ENCODE measurements around the gene CNKSR3.

CNKSR3 gene

GRCh38 chr6:154506991-154507898 lies 3.2 kb downstream of the CNKSR3 start:
- no peak for TF ChIP-seq SIN3A (IDR thresholded peaks at IDR 0.05; ENCODE audit: borderline replicate concordance, insufficient read depth, low read length)
- no peak for TF ChIP-seq FOXP2 (optimal IDR thresholded peaks at IDR 0.05; ENCODE audit: borderline replicate concordance, extremely low read depth, extremely low read length, insufficient read depth)
- no peak for TF ChIP-seq REST (IDR thresholded peaks at IDR 0.05; ENCODE audit: insufficient read depth in 1 of 2, low read depth in 2 of 2, low read length in 2 of 2)
- no peak for TF ChIP-seq TAF1 (IDR thresholded peaks at IDR 0.05; ENCODE audit: borderline replicate concordance, insufficient read depth, low read length)
- no peak for TF ChIP-seq POLR2AphosphoS5 (IDR thresholded peaks at IDR 0.05; ENCODE audit: low read depth, low read length)

- no peak for TF ChIP-seq TAF1 (IDR thresholded peaks at IDR 0.05; ENCODE audit: borderline replicate concordance, insufficient read depth, low read length)
Observed at GRCh38 chr6:154506582-154506981, 3.9 kb downstream of the CNKSR3 start.

- TF ChIP-seq FOXP2 (optimal IDR thresholded peaks at IDR 0.05; ENCODE audit: borderline replicate concordance, extremely low read depth, extremely low read length, insufficient read depth) = no peak
- no peak for TF ChIP-seq SIN3A (IDR thresholded peaks at IDR 0.05; ENCODE audit: borderline replicate concordance, insufficient read depth, low read length)
- no peak for TF ChIP-seq POLR2AphosphoS5 (IDR thresholded peaks at IDR 0.05; ENCODE audit: low read depth, low read length)
- no peak for TF ChIP-seq TAF1 (IDR thresholded peaks at IDR 0.05; ENCODE audit: borderline replicate concordance, insufficient read depth, low read length)
- TF ChIP-seq REST (IDR thresholded peaks at IDR 0.05; ENCODE audit: insufficient read depth in 1 of 2, low read depth in 2 of 2, low read length in 2 of 2) = no peak
Observed at GRCh38 chr6:154506108-154506507, 4.4 kb downstream of the CNKSR3 start.

- no peak for TF ChIP-seq POLR2AphosphoS5 (IDR thresholded peaks at IDR 0.05; ENCODE audit: low read depth, low read length)
- no peak for TF ChIP-seq FOXP2 (optimal IDR thresholded peaks at IDR 0.05; ENCODE audit: borderline replicate concordance, extremely low read depth, extremely low read length, insufficient read depth)
- TF ChIP-seq TAF1 (IDR thresholded peaks at IDR 0.05; ENCODE audit: borderline replicate concordance, insufficient read depth, low read length) = no peak
- no peak for TF ChIP-seq REST (IDR thresholded peaks at IDR 0.05; ENCODE audit: insufficient read depth in 1 of 2, low read depth in 2 of 2, low read length in 2 of 2)
- no peak for TF ChIP-seq SIN3A (IDR thresholded peaks at IDR 0.05; ENCODE audit: borderline replicate concordance, insufficient read depth, low read length)
Observed at GRCh38 chr6:154504865-154505449, 5.5 kb downstream of the CNKSR3 start.

- no peak for TF ChIP-seq POLR2AphosphoS5 (IDR thresholded peaks at IDR 0.05; ENCODE audit: low read depth, low read length)
- no peak for TF ChIP-seq SIN3A (IDR thresholded peaks at IDR 0.05; ENCODE audit: borderline replicate concordance, insufficient read depth, low read length)
Observed at GRCh38 chr6:154504102-154504501, 6.4 kb downstream of the CNKSR3 start.

GRCh38 chr6:154503658-154504057 lies 6.8 kb downstream of the CNKSR3 start:
- TF ChIP-seq FOXP2 (optimal IDR thresholded peaks at IDR 0.05; ENCODE audit: borderline replicate concordance, extremely low read depth, extremely low read length, insufficient read depth) = no peak
- TF ChIP-seq POLR2AphosphoS5 (IDR thresholded peaks at IDR 0.05; ENCODE audit: low read depth, low read length) = no peak
- no peak for TF ChIP-seq SIN3A (IDR thresholded peaks at IDR 0.05; ENCODE audit: borderline replicate concordance, insufficient read depth, low read length)
- TF ChIP-seq TAF1 (IDR thresholded peaks at IDR 0.05; ENCODE audit: borderline replicate concordance, insufficient read depth, low read length) = no peak
- no peak for TF ChIP-seq REST (IDR thresholded peaks at IDR 0.05; ENCODE audit: insufficient read depth in 1 of 2, low read depth in 2 of 2, low read length in 2 of 2)

Data from PFSK-1 (cell line).